Measurements from ENCODE around the gene TLR1. TPM values are rescaled to one million over a fixed set of nuclear protein-coding genes. Genes with fewer than 3 reads are reported as not detected.
"Not testable (repeated sequence)": the region's sequence is repeated elsewhere in the genome, so short reads cannot be mapped to it uniquely, and the experiment has no call there.

Gene TLR1
- total RNA-seq, 1 experiment from 2014 or later = 2.9 TPM

DNA sequence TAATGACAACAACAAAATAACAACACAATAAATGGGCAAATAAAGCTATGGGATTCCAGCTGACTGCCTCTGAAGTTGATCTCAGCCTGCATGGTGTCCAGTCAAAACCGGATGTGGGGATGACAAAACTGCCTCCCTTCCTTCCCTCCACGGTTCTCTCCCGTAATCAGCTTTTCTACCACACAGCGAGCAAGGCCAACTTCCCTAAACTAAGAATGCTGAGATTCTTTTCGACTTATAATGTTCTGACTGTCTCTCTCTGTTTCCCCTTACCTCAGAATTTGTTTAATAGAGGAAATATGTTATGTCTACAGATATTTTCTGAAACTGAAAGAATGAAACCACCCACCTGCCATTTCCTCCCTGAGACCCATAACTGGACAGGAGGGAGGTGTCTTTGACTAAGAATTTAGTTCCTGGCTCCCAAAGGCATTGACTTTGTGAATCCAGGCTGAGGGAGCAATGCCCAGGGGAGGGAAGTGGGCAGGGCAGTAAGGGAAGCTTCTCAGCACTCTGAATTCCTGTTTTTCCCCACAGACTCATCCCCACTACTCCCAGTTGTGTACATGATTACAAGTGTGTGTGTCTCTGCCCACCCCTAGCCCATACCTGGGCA, 1.0 kb upstream of the TLR1 start:
- peak; percentile 50 for DNase-seq (ENCODE audit: low read depth)

DNA sequence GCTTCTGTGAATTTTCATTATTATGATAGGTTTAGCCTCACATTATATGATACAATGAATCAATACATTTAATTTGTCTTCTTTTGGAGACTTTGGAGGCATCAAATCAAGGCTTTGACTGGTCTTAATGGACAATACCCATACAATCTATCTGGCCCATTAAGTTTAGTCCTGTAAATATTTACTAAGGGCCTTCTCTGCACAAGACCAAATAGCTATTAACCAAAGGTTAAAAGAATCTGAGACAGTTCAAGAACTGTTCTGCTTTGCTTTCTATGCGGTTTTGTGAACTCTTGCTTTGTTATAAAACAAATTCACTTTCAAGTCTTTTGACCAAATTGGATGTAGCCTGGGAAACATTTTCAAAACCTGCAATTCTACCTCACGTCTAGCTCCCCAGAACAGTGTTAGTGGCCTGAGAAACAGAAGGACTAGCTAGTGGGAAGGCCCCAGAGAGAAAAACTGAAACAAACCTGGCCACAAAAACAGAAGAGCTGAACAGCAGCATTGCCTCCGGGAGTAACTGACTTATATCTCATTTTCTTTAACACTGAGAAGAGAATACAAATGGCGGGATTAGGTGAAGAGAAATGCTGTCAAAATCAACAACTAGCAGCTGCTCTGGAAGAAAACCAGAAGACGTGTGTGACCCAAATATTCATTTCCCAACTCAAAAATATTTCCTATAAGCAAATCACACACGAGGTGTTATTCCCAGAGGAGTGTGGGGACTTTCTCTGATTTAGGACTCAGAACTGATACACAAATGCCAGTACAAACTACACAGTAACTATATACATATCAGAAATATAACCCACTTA, 548 bp downstream of the TLR1 start:
- peak; percentile 11 for DNase-seq (ENCODE audit: low read depth)

DNA sequence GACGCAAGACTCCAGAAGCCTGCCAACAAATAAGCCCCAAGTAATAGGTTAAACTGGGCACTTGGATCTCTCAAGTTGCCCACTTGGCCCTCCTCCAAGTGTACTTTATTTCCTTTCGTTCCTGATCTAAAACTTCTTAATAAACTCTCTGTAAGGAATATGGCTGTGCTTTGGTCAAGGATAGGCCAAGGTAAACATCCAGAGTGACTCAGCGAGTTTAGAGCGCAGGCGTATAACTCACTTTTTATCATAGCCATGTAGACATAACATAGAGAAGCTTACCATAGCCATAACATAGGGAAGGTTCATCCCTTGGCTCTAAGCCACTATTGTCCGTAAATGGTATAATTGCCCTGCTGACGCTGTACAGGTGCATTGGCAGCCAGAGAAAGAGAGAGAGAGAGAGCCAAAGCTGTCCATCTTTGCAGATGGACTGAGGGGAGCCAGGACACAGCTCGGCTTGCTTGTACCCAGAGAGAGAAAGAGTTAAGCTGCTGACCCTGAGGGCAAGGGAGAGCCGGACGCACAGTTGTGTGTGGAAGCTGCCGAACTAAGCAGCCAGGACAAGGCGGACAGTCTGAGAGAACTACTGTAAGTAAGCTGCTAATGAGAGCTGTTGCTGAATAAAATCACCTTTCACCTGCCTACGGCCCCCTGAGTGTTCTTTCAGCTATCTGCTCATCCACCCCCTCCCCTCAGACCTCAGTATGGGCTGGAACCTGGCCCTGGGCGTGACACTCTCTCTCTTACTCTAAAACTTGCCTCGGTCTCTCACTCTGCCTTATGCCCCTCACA, 1.8 kb downstream of the TLR1 start:
- peak; percentile 33 for DNase-seq (ENCODE audit: low read depth)

DNA sequence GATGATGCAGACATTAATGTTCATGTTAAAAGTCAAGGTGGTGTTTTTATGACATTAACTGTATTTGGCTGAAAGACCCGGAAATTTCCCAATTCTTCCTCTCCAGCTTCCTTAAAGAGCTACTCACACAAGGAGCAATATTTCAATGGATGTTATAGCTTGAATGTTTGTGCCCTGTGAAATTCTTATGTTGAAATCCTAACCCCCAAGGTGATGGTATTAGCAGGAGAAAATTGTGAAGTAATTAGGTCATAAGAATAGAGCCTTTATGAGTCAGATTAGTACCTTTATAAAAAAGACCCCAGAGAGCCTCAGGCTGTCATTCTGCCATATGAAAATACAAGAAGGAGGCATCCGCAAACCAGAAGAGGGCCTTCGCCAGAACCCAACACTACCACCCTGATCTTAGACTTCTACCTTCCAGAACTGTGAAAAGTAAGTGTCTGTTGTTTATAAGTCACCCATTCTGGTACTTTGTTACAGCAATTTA, 3.6 kb downstream of the TLR1 start:
- no peak for DNase-seq (ENCODE audit: low read depth)

DNA sequence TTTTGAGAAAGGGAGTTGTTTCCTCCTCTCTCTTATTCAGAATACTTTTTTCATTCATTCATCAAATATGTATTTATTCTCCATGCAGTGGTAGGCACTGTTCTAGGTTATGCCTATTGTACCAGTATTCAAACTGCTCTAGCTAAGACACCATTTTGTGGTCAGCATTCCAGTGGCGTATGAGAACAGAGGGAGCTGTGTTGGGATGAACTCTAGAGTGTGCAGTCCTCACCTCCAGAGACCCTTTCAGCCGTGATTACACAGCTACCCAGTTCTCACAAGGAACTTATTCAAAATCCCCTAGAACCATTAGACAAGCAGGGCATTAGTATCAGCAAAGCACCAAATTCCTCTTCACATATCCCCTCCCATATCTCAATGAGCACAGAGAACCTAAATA, 4.2 kb downstream of the TLR1 start:
- no peak for DNase-seq (ENCODE audit: low read depth)

DNA sequence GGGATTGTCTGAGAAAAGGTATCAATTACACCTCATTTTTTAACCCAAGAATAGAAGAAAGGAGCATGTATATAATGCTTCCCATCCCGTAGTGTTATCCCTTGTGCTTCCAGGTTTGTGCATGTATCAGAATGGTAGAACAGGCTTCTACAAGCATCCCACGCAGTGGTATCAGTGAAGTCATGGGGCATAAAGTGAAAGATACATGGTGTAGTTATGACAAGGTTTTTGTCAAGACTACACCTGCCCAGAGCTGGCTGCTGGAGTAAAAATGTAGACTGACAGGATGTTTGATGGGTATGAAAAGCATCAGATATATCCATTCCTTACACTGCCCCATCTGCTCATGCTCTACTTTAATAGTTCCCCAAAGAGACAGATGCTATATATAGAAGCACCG, 9.5 kb downstream of the TLR1 start:
- DNase-seq (ENCODE audit: low read depth) = no peak

DNA sequence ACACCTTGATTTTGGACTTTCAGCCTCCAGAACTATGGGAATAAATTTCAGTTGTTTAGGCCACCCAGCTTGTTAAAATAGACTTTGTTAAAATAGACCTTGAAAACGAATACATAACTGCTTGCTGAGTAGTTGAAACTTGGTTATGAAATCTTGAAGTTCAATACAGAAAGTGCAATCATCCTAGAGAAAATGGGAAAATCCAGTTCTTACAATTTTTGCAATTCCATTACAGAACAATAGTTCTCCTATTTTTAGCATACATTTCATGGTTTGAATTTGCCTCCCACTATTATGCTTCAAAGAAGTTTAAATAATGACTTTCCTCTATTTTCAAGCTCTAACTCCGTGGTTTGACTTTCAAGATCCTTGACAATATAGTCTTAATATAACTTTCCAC, 10.5 kb downstream of the TLR1 start:
- no peak for DNase-seq (ENCODE audit: low read depth)

DNA sequence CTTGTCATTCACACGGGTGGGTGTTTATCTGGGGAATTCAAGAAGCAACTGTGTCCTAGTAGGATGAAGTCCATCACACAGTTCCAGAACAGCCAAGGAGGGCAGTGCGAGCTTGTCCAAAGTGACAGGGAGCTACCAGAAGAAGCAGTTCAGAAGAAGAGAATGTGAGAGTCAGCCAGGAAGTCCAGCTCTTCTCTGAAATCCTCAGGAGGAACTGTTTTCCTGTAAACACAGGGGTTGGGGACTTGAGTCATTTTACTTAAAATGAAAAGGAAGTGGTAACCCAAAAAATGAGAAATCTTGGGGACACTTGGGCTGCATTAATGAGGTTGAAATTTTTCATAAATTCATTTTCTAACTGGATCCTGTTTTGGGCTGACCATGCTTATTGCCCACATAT, 13.6 kb downstream of the TLR1 start:
- DNase-seq (ENCODE audit: low read depth) = no peak

DNA sequence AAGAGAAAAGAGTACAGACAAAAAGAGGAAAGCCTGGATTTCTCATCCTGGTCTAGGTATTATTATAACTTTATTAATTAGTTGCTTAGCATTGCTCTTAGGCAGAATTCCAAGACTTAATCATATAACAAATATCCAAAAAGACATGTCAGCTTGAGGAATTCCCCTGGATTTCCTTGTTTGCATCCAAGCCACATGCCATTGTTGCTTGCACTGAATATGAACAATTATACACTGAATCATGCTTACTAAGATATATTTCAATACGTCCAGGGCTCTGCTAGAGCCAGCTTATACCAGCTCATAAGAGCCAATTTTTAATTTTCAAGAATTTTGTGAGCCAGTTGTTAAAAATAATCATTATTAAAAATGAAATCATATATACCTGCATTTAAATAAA, 16.3 kb downstream of the TLR1 start:
- DNase-seq (ENCODE audit: low read depth) = no peak

DNA sequence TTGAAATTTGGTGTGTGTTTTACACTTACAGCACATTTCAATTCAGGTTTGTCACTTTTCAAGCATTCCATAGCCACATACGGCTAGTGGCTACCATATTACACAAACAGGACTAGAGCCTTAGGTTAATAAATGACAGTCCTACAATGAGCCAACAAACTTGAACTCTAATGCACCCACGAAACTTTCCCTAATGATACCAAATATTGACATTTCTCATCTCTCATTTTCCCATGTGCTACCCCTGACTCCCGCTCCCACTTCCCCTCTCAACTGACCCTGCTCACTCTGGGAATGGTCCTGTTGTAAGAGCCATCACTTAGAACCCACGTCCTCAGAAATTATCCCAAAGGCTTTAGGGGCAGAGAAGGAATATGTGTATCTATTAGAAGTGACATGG, 16.9 kb downstream of the TLR1 start:
- no peak for DNase-seq (ENCODE audit: low read depth)

DNA sequence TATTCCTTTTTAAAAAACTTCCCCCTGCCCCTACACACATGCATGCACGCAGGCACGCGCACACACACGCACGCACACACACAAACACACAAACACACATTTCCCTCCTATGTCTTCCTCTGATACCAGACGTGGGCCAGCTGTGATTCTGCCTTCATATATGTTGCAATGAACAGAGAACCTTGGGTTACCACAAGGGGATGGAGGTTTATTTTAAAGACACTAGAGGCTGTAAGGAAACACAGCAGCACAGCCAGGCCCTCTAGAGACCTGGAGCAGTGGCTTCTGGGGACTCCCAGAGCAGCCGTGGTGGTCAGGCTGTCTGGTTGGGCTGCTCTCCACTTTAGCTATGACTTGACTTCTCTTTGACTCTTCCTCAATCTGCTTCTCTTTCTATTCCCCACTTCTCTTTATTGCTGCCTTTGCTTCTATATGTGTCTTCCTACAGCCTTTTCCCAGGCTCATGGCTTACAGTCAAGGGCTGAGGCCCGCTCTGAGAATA, 18.6 kb downstream of the TLR1 start:
- no peak for DNase-seq (ENCODE audit: low read depth)

DNA sequence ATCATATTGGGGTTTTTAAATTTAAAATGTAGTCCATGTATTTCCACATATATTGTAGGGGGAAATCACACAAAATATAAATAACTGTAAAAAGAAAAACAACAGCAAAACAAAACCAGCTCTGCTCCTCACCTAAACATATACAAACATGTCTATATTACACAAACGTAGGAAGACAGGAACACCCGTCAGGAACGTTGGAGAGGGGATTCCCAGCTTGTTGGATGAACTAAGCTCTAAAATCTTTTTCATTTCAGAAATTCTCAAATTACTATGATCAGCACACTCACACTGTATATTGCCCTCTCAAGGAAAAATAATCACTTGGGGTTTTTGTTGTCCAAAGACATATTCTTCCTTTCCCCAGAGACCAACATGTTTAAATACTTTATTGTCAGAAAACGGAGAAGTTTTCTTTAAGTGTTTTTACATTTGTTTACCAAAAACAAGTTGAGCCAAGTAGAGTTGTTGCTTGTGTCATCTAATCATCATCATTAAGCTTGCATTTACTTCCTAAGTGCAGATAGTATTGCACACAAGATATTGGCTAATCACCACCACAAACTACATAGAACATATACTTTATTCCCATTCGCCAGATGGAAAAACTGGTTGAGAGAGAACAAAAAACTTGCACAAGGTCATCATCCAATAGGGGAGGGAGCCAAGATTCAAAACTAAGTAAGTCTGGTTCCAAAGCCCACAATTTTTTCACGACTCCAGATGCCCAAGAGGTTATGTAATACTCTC, 19.4 kb downstream of the TLR1 start:
- DNase-seq (ENCODE audit: low read depth) = no peak

DNA sequence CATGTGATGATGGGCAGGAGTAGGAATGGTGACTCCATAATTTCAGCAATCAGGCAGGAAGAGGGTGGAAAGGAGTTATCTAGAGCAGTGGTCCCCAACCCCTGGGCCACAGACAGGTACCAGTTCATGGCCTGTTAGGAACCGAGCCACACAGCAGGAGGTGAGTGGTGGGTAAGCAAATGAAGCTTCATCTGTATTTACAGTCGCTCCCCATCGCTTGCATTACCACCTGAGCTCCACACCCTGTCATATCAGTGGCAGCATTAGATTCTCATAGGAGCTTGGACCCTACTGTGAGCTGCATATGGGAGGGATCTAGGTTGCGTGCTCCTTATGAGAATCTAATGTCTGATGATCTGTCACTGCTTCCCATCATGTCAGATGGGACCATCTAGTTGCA, 20.4 kb downstream of the TLR1 start:
- no peak for DNase-seq (ENCODE audit: low read depth)

DNA sequence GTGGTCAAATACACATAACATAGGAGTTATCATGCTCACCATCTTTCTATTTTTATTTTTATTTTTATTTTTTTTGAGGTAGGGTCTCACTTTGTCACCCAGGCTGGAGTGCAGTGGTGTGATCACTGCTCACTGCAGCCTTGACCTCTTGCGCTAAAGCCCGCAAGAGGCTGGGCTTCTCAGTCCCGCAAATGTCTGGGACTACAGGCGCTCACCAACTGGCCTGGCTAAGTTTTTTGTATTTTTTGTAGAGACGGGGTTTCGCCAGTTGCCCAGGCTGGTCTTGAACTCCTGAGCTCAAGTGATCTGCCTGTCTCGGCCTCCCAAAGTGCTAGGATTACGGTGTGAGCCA, 21.5 kb downstream of the TLR1 start:
- no peak for DNase-seq (ENCODE audit: low read depth)

DNA sequence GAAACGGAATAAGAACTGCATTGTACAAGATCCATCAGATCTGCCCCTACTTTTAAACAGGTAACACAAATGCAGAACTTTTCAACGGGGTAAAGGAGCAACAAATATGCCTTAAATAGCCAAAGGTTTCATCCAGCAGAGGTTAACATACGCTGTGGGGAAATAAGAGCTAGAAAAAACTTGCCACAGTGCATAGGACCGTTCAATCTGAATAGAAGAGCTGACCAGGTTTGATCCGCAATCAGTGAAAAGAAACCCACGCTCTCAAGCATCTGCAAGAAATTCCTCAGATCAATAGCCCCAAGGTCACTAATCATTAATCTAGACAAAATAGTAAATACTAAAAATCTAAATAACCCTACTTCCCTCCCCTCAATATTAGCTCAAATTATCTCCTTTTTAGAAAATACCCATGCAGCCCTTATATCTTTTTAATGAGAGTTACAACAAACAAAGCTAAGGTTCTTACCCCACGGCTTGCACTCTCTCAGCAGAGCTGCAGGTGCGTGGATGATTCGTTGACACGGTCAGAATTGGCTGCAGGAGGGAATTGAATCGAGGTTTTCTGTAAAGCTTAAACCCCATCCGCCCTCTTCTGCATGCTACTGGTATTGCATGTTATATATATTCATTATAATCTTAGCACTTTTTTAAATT, 22.0 kb downstream of the TLR1 start, which contains the start of gene TLR10:
Gene TLR10, minus strand, starts transcription at position 539 of the 657 bp plus-strand sequence. CDS start 7,400 bp downstream, outside the sequence.
- DNase-seq (ENCODE audit: low read depth) = peak; percentile 33

DNA sequence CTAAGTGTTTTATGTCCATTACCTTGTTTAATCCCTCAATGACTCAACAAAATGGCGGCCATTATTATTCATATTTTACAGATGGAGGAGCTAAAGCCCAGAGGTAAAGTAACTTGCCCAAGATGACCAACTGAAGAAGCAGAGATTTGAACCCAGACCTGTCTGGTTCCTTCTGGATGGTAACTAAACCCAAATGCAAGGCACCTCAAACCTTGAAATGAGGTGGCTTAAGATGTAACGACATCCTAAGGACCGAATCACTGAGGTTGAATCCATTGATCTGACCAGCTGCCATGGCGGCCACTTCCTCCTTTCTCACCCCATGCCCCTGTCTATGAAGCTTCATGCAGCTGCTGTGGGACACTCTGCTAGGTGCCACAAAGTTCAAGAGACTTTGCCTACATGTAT, 22.7 kb downstream of the TLR1 start:
- no peak for DNase-seq (ENCODE audit: low read depth)

DNA sequence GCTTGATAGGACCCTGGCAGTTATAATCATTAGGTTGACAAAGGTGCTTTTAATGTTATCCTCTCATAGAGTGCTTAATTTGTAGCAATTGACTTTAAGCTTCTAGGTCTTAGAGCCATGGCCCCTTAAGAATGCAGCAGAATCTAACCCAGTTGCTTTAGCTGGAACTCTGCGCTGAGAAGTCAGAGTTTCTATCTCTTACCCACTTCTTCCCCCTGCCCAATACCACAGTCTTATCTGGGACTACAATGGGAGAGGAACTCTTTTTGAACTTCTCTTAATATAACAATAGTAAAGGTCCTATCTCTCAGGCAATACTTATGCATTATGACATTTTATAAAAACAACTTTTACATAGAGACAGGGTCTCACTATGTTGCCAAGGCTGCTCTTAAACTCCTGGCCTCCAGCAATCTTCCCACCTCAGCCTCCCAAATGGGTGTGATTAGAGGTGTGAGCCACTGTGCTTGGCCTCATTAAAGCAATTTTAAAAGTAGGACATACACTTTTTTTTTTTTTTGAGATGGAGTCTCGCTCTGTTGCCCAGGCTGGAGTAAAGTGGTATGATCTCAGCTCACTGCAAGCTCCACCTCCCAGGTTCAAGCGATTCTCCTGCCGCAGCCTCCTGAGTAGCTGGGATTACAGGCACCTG, 23.6 kb downstream of the TLR1 start:
- DNase-seq (ENCODE audit: low read depth) = no peak

DNA sequence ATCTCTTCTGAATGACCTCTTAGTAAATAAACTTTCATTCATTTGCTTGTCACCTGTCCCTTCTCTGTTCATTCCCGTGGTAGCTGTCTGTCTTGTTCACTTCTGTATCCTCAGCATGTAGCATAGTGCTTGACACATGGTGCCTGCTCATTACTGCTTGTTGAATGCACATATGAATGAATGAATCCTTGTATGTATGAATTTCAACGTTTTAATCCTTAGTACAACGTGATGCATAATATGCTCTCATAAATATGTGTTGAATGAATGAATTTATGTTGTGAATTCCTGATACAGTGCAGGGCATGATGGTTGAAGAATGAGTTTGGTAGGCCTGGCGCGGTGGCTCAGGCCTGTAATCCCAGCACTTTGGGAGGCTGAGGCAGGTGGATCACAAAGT, 24.8 kb downstream of the TLR1 start:
- no peak for DNase-seq (ENCODE audit: low read depth)

DNA sequence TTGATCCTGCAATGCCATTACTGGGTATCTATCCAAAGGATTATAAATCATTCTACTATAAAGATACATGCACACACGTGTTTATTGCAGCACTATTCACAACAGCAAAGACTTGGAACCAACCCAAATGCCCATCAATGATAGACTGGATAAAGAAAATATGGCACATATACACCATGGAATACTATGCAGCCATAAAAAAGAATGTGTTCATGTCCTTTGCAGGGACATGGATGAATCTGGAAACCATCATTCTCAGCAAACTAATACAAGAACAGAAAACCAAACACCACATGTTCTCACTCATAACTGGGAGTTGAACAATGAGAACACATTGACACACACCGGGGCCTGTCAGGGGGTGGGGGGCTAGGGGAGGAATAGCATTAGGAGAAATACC, 26.7 kb downstream of the TLR1 start:
- DNase-seq (ENCODE audit: low read depth) = not testable (repeated sequence)

DNA sequence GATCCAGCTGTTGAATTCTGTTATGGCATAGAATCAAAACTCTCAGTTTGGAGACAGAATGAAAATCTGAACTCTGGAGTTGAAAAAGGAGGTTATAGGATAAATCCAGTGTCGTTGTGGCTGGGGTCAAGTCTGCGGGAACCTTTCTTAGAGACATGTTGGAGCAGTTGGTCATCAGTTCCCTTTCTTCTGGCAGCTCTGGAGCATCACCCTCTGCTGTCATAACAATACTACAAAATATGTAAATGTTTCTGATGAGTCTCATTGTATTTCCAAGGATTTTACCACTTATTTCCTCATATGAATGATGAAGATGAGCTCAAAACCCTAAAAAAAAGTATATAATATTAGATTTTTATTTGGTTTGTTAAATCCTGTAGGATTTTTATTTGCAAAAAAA, 29.3 kb downstream of the TLR1 start:
- DNase-seq (ENCODE audit: low read depth) = no peak
